ENCODE data around the gene GLDC. TPM values are rescaled to one million over a fixed set of nuclear protein-coding genes. Genes with fewer than 3 reads are reported as not detected.

GLDC gene
- total and polyA plus RNA-seq, 9 donors: 0.07 to 4.3 (median 0.72) TPM; not detected in 2

DNA sequence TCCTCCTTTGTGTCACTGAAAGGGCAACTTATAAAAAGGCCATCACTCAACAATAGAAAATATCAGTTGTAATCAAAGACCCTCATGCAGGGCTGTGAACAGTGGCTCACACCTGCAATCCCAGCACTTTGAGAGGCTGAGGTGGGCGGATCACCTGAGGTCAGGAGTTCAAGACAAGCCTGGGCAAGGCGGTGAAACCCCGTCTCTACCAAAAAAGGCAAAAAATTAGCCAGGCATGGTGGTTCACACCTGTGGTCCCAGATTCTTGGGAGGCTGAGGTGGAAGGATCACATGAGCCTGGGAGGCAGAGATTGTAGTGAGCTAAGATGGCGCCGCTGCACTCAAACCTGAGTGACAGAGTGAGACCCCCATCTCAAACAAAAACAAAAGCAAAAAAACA lies 24.7 kb downstream of the GLDC start:
- H3K27me3 ChIP-seq: no peaks in the 10 kb centered on the region
- intact Hi-C loops (cut with DNase I): no loop called here
- H3K27ac ChIP-seq: no peak overlapping the region
- no peaks in the 10 kb centered on the region for H3K4me1 ChIP-seq (ENCODE audit: insufficient read depth)
- DNase-seq: no peak
- H3K4me3 ChIP-seq: no peak overlapping the region
- H3K36me3 ChIP-seq: no peaks in the 10 kb centered on the region
- no peaks in the 10 kb centered on the region for H3K9me3 ChIP-seq
- WGBS, 3 donors: 79 to 85% (median 81%) methylated on average over 5 of the region's 5 CpGs
- TF ChIP-seq POLR2A (IDR thresholded peaks at IDR 0.05): no peak
- no peak for TF ChIP-seq EP300 (IDR thresholded peaks at IDR 0.05)
- TF ChIP-seq, protein P1, sequence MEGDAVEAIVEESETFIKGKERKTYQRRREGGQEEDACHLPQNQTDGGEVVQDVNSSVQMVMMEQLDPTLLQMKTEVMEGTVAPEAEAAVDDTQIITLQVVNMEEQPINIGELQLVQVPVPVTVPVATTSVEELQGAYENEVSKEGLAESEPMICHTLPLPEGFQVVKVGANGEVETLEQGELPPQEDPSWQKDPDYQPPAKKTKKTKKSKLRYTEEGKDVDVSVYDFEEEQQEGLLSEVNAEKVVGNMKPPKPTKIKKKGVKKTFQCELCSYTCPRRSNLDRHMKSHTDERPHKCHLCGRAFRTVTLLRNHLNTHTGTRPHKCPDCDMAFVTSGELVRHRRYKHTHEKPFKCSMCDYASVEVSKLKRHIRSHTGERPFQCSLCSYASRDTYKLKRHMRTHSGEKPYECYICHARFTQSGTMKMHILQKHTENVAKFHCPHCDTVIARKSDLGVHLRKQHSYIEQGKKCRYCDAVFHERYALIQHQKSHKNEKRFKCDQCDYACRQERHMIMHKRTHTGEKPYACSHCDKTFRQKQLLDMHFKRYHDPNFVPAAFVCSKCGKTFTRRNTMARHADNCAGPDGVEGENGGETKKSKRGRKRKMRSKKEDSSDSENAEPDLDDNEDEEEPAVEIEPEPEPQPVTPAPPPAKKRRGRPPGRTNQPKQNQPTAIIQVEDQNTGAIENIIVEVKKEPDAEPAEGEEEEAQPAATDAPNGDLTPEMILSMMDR (IDR thresholded peaks at IDR 0.05): no peak

GRCh38 chr9:6620353-6620752 lies 25.2 kb downstream of the GLDC start:
- H3K4me1 ChIP-seq (ENCODE audit: insufficient read depth): no peaks in the 10 kb centered on the region
- H3K36me3 ChIP-seq: no peaks in the 10 kb centered on the region
- no peak overlapping the region for H3K27ac ChIP-seq
- intact Hi-C loops (cut with DNase I): no loop called here
- no peaks in the 10 kb centered on the region for H3K9me3 ChIP-seq
- TF ChIP-seq EP300 (IDR thresholded peaks at IDR 0.05) (no peak), POLR2A (IDR thresholded peaks at IDR 0.05) (no peak)
- TF ChIP-seq, protein P1 (IDR thresholded peaks at IDR 0.05): no peak
- H3K4me3 ChIP-seq: no peak overlapping the region
- 81 to 85% (median 85%) methylated on average over 3 of the region's 3 CpGs for WGBS, 3 donors
- no peaks in the 10 kb centered on the region for H3K27me3 ChIP-seq
- DNase-seq: no peak

GRCh38 chr9:6619909-6620308 lies 25.6 kb downstream of the GLDC start:
- no peaks in the 10 kb centered on the region for H3K36me3 ChIP-seq

GRCh38 chr9:6616951-6617602 lies 28.5 kb downstream of the GLDC start:
- Histone ChIP-seq H3K9me3 (no peaks in the 10 kb centered on the region), H3K4me1 (ENCODE audit: insufficient read depth) (no peaks in the 10 kb centered on the region), H3K27ac (no peak overlapping the region), H3K36me3 (no peaks in the 10 kb centered on the region), H3K27me3 (no peaks in the 10 kb centered on the region), H3K4me3 (no peak overlapping the region)
- DNase-seq: no peak
- intact Hi-C loops (cut with DNase I): no loop called here
- WGBS, 3 donors: 30 to 38% (median 32%) methylated on average over 9 of the region's 9 CpGs
- TF ChIP-seq POLR2A (IDR thresholded peaks at IDR 0.05) (no peak), EP300 (IDR thresholded peaks at IDR 0.05) (no peak)
- TF ChIP-seq, protein P1 (IDR thresholded peaks at IDR 0.05): no peak

More at GRCh38 chr9:6619909-6620308, 25.6 kb downstream of the GLDC start:
- H3K27ac ChIP-seq: no peak overlapping the region
- H3K9me3 ChIP-seq: no peaks in the 10 kb centered on the region
- no peaks in the 10 kb centered on the region for H3K4me1 ChIP-seq (ENCODE audit: insufficient read depth)
- no peak for DNase-seq
- intact Hi-C loops (cut with DNase I): no loop called here
- whole genome bisulfite sequencing, 3 donors: 90 to 92% (median 91%) methylated on average over 6 of the region's 6 CpGs
- TF ChIP-seq EP300 (IDR thresholded peaks at IDR 0.05) (no peak), POLR2A (IDR thresholded peaks at IDR 0.05) (no peak)
- TF ChIP-seq, protein P1 (IDR thresholded peaks at IDR 0.05): no peak
- H3K27me3 ChIP-seq: no peaks in the 10 kb centered on the region
- H3K4me3 ChIP-seq: no peak overlapping the region

Data from ovary (tissue), 9 donors.